T-helper 1 cell treated with Interleukin-12 subunit alpha and Interleukin-12 subunit beta and Interleukin-4 antibody, amounts not matched to agents 30 μg/mL and 1 μg/mL, for 36 hours (primary cell): Measurements from ENCODE around the gene GFY.
"Not testable (repeated sequence)": the region's sequence is repeated elsewhere in the genome, so short reads cannot be mapped to it uniquely, and the experiment has no call there.

ENCODE experiments used
- H3K27ac Mint-ChIP-seq: one replicate; pipeline ENCODE4 v1.8.0; 2021; ENCODE audit warnings: mild to moderate bottlenecking, mixed read lengths
- H3K27me3 Mint-ChIP-seq: one replicate; pipeline ENCODE4 v1.8.0; 2021; ENCODE audit warnings: low read depth, mixed read lengths
- H3K36me3 Mint-ChIP-seq: one replicate; pipeline ENCODE4 v1.8.0; 2021; ENCODE audit warnings: low read depth, mixed read lengths
- H3K4me1 Mint-ChIP-seq: one replicate; pipeline ENCODE4 v1.8.0; 2021; ENCODE audit warnings: low read depth, mixed read lengths
- H3K4me3 Mint-ChIP-seq: one replicate; pipeline ENCODE4 v1.8.0; 2021; ENCODE audit warnings: mild to moderate bottlenecking, moderate library complexity, mixed read lengths
- H3K9me3 Mint-ChIP-seq: one replicate; pipeline ENCODE4 v1.8.0; 2021; ENCODE audit warnings: mixed read lengths

GFY gene

GRCh38 chr19:49442354-49442753 is 17.2 kb downstream of the GFY start:
- Mint-ChIP-seq H3K4me3 (peak overlapping the region; percentile 83), H3K9me3 (no peaks in the 10 kb centered on the region), H3K27ac (peak overlapping the region; percentile 73), H3K27me3 (peaks cover 52% of the 10 kb centered on the region), H3K36me3 (peaks cover 7% of the 10 kb centered on the region), H3K4me1 (peaks cover 39% of the 10 kb centered on the region)

GRCh38 chr19:49442771-49443365 is 17.7 kb downstream of the GFY start:
- H3K27ac Mint-ChIP-seq, result peak overlapping the region; percentile 73
- peaks cover 7% of the 10 kb centered on the region for H3K36me3 Mint-ChIP-seq
- peaks cover 47% of the 10 kb centered on the region for H3K27me3 Mint-ChIP-seq
- H3K4me3 Mint-ChIP-seq, result peak overlapping the region; percentile 83
- H3K4me1 Mint-ChIP-seq, result peaks cover 39% of the 10 kb centered on the region
- no peaks in the 10 kb centered on the region for H3K9me3 Mint-ChIP-seq

GRCh38 chr19:49443366-49444099 is 18.3 kb downstream of the GFY start:
- Mint-ChIP-seq H3K36me3 (peaks cover 12% of the 10 kb centered on the region), H3K4me1 (peaks cover 41% of the 10 kb centered on the region), H3K27ac (peak overlapping the region; percentile 88), H3K27me3 (peaks cover 40% of the 10 kb centered on the region), H3K9me3 (no peaks in the 10 kb centered on the region), H3K4me3 (peak overlapping the region; percentile 83)

DNA sequence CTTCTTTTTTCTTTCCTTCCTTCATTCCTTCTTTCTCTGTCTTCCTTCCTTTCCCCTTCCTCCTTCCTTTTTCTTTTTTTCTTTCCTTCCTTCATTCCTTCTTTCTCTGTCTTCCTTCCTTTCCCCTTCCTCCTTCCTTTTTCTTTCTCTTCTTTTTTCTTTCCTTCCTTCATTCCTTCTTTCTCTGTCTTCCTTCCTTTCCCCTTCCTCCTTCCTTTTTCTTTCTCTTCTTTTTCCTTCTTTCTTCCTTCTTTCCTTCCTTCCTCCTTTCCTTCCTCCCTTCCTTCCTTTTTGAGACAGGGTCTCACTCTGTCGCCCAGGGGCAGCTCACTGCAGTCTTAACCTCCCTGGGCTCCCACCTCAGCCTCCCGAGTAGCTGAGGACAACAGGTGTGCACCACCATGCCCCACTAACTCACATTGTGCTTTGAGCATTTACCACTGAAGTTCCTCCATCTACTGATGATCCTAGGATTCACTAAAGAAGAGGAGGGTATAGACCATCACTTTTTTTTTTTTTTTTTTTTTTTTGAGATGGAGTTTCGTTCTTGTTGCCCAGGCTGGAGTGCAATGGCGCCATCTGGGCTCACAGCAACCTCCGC is 19.0 kb downstream of the GFY start:
- Mint-ChIP-seq H3K27me3 (peaks cover 33% of the 10 kb centered on the region), H3K4me1 (peaks cover 43% of the 10 kb centered on the region), H3K36me3 (peaks cover 17% of the 10 kb centered on the region), H3K27ac (peak overlapping the region; percentile 88), H3K4me3 (peak overlapping the region; percentile 83)
- not testable (repeated sequence) for H3K9me3 Mint-ChIP-seq

DNA sequence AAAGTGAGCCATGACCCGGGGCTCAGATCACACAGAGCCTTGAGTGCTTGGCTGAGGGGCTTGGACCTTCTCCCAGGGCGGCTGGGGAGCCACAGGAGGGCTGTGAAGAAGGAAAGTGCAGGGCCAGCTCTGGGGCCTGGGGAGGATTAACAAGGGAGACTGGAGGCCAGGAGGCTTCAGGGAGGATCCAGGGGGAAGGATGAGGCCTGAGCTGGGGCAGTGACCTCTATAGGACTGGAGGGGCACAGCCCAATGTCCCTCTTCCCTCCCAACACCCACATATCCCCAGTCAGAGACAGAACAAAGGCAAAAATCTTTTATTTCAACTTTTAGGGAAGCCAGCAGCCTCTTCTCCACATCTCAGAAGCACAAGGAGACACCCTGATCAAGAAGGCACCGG is 20.8 kb downstream of the GFY start:
- H3K27me3 Mint-ChIP-seq, result peaks cover 16% of the 10 kb centered on the region
- no peak overlapping the region for H3K4me3 Mint-ChIP-seq
- H3K9me3 Mint-ChIP-seq, result no peaks in the 10 kb centered on the region
- H3K27ac Mint-ChIP-seq, result peak overlapping the region; percentile 26
- peaks cover 46% of the 10 kb centered on the region for H3K4me1 Mint-ChIP-seq
- H3K36me3 Mint-ChIP-seq, result peaks cover 29% of the 10 kb centered on the region

DNA sequence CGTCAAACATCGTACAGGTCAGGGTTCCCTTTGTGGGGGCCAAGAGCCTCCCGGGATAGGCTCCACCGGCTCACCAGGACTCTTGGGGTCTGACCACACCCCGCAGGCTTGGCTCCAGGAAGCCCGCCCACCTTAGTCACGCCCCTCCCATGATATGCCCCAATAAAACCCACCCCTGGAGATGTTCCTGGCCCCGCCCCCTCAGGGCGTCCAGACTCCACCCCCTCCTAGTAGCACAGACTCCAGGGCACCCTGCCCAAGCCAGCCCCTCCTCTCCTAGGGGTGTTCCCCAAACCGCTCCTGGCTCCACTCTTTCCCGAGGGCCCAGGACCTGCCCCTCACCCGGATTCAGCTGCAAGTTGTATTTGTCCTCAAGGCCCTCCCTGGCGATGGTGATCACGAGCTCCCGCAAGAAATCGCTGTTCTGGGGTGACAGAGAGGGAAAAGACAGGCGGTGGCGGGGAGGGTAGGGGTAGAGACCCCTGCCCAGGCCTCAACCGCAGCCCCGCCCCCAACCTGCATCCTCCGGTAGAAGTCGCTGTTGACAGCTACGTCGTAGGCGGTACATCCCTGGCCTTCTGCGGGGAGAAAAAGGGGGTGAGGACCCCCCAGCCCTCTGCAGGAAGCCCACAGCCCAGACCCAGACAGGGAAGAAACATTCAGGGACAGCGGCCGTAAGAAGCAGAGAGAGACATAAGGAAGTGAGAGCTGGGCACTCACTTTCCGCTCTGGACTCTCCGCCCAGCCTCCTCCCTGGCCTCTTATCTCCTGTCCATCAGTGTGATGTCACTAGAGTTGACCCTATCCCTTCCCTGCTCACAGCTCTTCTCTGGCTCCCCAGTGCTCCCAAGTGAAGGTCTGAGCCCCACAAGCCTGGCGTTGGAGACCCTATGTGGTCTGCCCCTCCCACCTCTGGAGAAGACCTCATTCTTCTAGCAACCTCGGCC is 22.6 kb downstream of the GFY start:
- H3K4me1 Mint-ChIP-seq, result peaks cover 45% of the 10 kb centered on the region
- H3K27me3 Mint-ChIP-seq, result peaks cover under 1% of the 10 kb centered on the region
- peaks cover 34% of the 10 kb centered on the region for H3K36me3 Mint-ChIP-seq
- H3K4me3 Mint-ChIP-seq, result no peak overlapping the region
- H3K27ac Mint-ChIP-seq, result no peak overlapping the region
- H3K9me3 Mint-ChIP-seq, result no peaks in the 10 kb centered on the region

DNA sequence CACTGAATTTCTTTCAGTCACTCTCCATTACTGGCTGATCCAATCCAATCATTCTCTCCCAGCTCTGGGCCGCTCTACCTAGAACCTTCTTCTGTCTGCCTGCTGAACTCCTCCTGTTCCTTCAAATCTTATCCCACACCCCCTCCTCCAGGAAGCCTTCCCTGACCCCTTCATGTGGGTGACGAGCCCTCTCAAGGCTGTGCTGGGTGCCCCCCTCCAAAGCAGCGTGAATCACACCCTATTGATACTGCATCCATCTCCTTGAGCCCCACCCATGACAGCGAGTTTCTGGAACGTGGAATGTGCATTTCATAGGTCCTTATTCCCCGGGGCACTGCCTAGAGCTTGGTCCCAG is 23.2 kb downstream of the GFY start:
- no peaks in the 10 kb centered on the region for H3K9me3 Mint-ChIP-seq
- H3K36me3 Mint-ChIP-seq, result peaks cover 34% of the 10 kb centered on the region
- H3K4me1 Mint-ChIP-seq, result peaks cover 47% of the 10 kb centered on the region
- H3K27me3 Mint-ChIP-seq, result no peaks in the 10 kb centered on the region
- H3K4me3 Mint-ChIP-seq, result peak overlapping the region; percentile 51
- H3K27ac Mint-ChIP-seq, result no peak overlapping the region

- Mint-ChIP-seq H3K27ac (peak overlapping the region; percentile 16), H3K27me3 (no peaks in the 10 kb centered on the region), H3K9me3 (no peaks in the 10 kb centered on the region), H3K36me3 (peaks cover 34% of the 10 kb centered on the region), H3K4me3 (peak overlapping the region; percentile 99), H3K4me1 (peaks cover 38% of the 10 kb centered on the region)
Measured at GRCh38 chr19:49450405-49450804, 25.2 kb downstream of the GFY start.

GRCh38 chr19:49451430-49452181 is 26.4 kb downstream of the GFY start, which contains the start of gene PIH1D1:
TSS of gene PIH1D1 (minus strand) at chr19:49451814. CDS start at chr19:49451574, 240 bp downstream.
- peaks cover 36% of the 10 kb centered on the region for H3K4me1 Mint-ChIP-seq
- H3K4me3 Mint-ChIP-seq, result peak within 1 kb of the TSS; percentile 99
- no peaks in the 10 kb centered on the region for H3K9me3 Mint-ChIP-seq
- H3K27me3 Mint-ChIP-seq, result no peaks in the 10 kb centered on the region
- H3K36me3 Mint-ChIP-seq, result peaks cover 30% of the 10 kb centered on the region
- peak within 1 kb of the TSS; percentile 100 for H3K27ac Mint-ChIP-seq

DNA sequence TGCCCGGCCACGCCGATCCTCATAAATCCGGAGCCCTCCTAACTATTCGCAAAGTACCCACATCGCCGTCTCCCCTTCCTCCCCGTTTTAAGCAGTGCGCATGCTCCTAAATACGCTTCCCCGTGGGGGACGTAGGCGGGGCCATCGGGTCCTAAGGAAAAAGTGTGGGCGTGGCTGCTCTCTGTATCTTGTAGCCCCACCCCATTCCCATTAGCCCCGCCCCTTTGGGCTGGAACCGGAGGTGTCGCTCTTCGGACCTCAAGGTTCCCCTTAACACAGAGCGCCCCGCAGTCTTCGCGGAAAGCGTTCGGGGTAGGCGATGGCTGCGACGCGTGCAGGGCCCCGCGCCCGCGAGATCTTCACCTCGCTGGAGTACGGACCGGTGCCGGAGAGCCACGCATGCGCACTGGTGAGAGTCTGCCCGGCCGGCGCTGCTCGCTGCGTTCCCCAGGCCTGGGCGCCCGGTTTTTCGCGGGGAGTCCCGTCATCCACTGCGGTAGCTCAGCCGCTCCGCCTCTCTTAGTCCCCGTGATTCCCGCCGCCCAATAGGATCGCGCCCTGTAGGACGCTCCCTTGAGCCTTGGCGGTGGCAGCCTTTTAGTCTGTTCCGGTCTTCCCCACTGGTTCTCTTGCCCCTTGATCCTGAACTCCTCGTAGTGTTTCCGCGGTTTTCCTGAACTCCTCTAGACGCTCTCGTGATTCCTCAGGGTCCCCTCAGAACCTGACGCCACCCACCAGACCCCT is 28.0 kb downstream of the GFY start, which contains the start of gene ALDH16A1:
ALDH16A1 (plus strand) TSS at position 213 of the 744 bp plus-strand sequence; CDS start at position 320, 107 bp downstream.
- Mint-ChIP-seq H3K27ac (peak within 1 kb of the TSS; percentile 100), H3K27me3 (no peaks in the 10 kb centered on the region), H3K4me3 (peak within 1 kb of the TSS; percentile 99), H3K4me1 (peaks cover 37% of the 10 kb centered on the region), H3K9me3 (no peaks in the 10 kb centered on the region), H3K36me3 (peaks cover 30% of the 10 kb centered on the region)

- H3K4me1 Mint-ChIP-seq, result peaks cover 32% of the 10 kb centered on the region
- H3K9me3 Mint-ChIP-seq, result no peaks in the 10 kb centered on the region
- H3K27ac Mint-ChIP-seq, result peak overlapping the region; percentile 100
- H3K4me3 Mint-ChIP-seq, result peak overlapping the region; percentile 97
- H3K27me3 Mint-ChIP-seq, result no peaks in the 10 kb centered on the region
- peaks cover 25% of the 10 kb centered on the region for H3K36me3 Mint-ChIP-seq
Measured at GRCh38 chr19:49453757-49454240, 28.6 kb downstream of the GFY start.

DNA sequence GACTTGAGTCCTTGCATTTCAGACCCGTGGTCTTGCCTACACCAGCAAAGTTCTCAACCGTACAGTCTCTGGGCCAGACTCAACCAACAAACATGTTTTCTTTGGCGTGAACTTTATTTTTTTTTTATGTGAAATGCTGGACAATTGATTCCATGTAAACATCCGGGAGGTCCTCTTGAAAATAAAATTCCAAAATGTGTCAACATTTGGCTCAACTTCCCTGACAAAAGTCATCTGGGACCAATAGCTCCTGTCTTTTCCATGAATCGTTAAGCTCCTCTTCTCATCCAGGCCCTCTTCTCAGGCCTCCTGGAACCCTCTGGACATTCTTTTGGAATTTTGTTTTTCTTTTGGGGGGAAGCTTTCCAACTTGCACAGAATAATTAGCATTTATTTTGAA is 30.6 kb downstream of the GFY start:
- Mint-ChIP-seq H3K36me3 (peaks cover 12% of the 10 kb centered on the region), H3K9me3 (no peaks in the 10 kb centered on the region), H3K4me1 (peaks cover 23% of the 10 kb centered on the region), H3K27me3 (no peaks in the 10 kb centered on the region), H3K4me3 (no peak overlapping the region), H3K27ac (peak overlapping the region; percentile 68)

DNA sequence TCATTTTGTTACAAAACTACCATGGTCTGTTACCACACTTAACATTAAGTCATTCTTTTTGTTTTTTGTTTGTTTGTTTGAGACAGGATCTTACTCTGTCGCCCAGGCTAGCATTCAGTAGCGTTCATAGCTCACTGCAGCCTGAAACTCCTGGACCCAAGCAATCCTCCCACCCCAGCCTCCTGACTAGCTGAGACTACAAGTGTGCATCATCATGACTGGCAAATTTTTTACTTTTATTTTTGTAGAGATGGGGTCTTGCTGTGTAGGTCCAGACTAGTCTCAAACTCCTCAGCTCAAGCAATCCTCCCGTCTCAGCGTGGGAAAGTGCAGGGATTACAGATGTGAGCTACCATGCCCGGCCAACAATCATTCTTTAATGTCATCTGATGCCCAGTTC is 31.1 kb downstream of the GFY start:
- peaks cover 23% of the 10 kb centered on the region for H3K4me1 Mint-ChIP-seq
- H3K36me3 Mint-ChIP-seq, result peaks cover 11% of the 10 kb centered on the region
- H3K4me3 Mint-ChIP-seq, result no peak overlapping the region
- H3K27ac Mint-ChIP-seq, result peak overlapping the region; percentile 68
- no peaks in the 10 kb centered on the region for H3K9me3 Mint-ChIP-seq
- H3K27me3 Mint-ChIP-seq, result no peaks in the 10 kb centered on the region
